A673 (cell line): ENCODE measurements around the gene CDK19.

ENCODE experiments used
- EZH2 ChIP-seq: fragments of 200-600 bp; sonication (generic); IDR thresholded peaks from 2 replicates; pipeline ENCODE4 v1.6.1; 2017; ENCODE audit warnings: borderline replicate concordance, low read depth, mild to moderate bottlenecking, mixed read lengths, antibody characterized with exemption, low read length; ENCODE audit not compliant: poor library complexity, severe bottlenecking
- TF ChIP-seq, protein P1 (sequence below): fragments of 300-800, 200-600 bp; sonication (generic); conservative IDR thresholded peaks from 2 replicates; pipeline ENCODE4 v1.5.1; 2017; ENCODE audit warnings: low read depth, mild to moderate bottlenecking, antibody characterized with exemption, low read length, moderate library complexity, mixed read lengths

GRCh38 chr6:110768057-110768456, 47.2 kb downstream of the CDK19 start:
- TF ChIP-seq, protein P1, sequence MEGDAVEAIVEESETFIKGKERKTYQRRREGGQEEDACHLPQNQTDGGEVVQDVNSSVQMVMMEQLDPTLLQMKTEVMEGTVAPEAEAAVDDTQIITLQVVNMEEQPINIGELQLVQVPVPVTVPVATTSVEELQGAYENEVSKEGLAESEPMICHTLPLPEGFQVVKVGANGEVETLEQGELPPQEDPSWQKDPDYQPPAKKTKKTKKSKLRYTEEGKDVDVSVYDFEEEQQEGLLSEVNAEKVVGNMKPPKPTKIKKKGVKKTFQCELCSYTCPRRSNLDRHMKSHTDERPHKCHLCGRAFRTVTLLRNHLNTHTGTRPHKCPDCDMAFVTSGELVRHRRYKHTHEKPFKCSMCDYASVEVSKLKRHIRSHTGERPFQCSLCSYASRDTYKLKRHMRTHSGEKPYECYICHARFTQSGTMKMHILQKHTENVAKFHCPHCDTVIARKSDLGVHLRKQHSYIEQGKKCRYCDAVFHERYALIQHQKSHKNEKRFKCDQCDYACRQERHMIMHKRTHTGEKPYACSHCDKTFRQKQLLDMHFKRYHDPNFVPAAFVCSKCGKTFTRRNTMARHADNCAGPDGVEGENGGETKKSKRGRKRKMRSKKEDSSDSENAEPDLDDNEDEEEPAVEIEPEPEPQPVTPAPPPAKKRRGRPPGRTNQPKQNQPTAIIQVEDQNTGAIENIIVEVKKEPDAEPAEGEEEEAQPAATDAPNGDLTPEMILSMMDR: no peak
- TF ChIP-seq EZH2: no peak
